ENCODE measurements around the gene SIN3A.
"Not testable (repeated sequence)": the region's sequence is repeated elsewhere in the genome, so short reads cannot be mapped to it uniquely, and the experiment has no call there.

Gene SIN3A

DNA sequence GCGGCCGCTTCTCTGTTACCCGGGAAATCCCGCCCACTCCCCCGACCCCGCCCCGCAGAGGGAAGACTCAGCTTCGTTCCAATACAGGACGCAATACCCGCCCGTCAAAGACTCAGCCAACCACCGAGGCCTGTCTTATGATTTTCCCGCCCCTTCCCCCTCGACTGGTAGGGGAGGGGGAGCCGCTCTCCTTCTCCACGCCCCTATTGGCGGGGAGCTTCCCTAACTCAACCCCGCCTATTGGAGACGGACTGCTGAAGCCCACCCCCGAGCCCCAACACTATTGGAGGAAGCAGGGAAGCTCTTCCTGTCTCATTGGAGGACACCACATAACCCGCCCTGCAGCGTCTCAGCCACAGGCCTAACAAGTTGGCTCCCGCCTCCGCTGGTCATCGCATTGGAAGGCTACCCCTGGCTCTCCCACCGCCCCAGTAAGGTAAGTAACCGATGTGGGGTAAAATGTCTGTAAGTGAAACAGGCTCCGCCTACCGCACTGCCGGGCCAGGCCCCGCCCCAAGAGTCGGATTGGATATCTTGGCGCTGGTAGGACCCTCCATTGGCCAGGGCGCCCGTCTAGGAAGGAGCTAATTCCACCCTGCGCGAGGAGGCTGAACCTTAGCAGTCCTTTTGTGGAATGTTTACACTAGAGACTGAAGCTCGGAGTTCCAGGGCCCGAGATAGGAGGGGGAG, at the start of gene SIN3A:
SIN3A (minus strand) TSS at position 17 of the 690 bp plus-strand sequence. CDS start 21,315 bp downstream, outside the sequence.
- DNase-seq: peak; percentile 100

DNA sequence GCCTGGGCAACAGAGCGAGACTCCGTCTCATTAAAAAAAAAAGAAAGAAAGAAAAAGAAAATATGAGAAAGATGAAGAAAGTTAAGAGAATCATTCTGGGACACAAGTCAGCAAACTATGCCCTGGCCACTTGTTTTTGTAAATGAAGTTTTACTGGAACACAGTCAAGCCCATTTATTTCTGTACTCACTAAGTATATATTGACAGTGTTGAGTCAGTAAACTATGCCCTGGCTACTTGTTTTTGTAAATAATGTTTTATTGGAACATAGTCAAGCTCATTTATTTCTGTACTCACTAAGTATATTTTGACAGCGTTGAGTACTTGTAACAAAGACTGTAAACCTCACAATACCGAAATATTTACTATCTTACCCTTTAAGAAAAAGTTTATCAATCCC, 42.2 kb upstream of the SIN3A start:
- no peak for DNase-seq

DNA sequence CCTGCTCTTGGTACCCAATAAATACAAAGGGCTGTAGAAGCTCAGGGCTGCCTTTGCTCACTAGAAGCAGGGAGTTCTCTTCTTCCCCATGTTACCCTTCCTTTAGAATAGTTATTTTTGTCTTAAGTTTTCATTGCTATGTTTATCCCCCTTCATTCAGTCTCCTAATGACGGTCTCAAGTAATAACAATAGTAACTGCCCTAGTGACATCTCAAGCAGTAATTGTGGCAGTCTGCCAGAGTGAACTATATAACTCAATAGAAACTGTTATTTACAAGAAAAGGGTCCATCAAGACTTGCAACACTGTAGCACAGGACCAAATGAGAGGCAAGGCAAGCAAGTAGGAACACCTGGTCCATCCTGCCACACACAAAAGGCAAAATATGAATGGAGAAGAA, 32.5 kb upstream of the SIN3A start:
- no peak for DNase-seq

DNA sequence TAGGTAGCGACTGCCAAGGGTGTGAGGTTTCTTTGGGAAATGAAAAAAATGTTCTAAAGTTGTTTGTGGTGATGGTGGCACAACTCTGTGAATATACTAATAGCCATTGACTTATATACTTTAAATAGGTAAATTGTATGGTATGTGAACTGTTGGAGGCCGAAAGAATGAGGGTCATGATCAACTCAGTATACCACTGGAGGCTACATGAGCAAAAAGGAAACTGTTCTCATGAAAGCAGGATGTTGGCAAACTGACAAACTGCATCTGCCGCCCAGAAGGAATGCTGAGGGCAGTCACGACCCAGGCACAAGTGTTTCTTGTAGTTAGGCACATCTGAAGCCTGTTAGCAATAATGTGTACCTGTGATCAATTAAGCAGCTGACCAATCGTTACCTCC, 32.1 kb upstream of the SIN3A start:
- DNase-seq: not testable (repeated sequence)

DNA sequence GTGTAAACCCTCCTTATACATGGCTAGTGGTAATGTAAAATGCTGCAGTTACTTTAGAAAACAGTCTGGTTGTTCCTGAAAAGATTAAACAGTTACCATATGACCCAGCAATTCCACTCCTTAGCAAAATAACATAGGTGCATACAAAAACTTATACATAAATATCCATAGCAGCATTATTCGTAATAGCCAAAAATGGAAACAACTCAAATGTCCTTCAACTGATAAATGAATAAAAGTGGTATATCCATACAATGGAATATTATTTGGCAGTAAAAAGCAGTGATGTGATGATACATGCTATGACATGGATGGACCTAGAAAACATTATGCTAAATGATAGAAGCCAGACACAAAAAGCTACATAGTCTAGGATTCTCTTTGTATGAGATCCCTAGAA, 31.6 kb upstream of the SIN3A start:
- no peak for DNase-seq

DNA sequence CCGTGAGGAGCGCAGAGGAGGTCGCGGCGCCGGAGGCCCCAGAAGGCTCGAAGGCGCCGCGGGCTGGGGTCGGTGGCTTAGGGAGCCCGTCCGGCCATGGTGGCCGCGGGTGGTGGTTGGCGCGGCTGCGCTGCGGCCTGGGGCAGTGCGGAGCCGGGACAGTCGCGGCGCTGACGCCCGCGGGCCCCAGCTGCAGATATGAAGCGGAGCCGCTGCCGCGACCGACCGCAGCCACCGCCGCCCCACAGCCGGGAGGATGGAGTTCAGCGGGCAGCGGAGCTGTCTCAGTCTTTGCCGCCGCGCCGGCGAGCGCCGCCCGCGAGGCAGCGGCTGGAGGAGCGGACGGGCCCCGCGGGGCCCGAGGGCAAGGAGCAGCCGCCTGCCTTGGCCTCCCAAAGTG, 29.0 kb upstream of the SIN3A start:
- DNase-seq: not testable (repeated sequence)

DNA sequence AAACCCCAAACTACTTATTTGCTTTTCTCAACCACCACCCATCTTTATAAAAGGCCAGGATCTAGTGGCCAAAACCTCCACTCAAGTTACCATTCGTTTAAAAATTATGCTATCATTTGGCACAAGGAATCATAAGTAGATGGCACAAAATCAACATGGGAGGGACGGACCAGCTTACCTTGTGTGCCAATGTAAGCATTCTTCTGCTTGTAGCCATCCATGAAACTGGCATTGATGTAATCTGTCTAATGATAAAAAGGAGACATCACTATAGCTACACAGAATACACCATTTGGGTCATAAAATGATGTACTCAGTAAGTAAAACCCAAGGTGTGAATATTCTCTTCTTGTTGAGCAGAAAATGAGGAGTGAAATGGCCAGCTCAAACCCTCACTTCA, 28.2 kb upstream of the SIN3A start:
- no peak for DNase-seq

DNA sequence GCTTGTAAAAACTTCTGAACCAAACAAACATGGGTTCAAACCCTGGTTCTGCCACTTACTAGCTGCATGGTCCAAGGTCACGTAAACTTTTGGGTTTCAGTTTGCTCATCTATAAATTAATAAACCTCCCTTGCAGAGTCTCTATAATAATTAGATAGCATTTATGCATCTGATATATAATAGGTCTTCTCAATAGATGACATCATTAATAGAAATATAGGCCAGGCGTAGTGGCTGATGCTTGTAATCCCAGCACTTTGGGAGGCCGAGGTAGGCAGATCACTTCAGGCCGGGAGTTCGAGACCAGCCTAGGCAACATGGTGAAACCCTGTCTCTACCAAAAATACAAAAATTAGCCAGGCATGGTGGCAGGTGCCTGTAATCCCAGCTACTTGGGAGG, 25.6 kb upstream of the SIN3A start:
- not testable (repeated sequence) for DNase-seq

DNA sequence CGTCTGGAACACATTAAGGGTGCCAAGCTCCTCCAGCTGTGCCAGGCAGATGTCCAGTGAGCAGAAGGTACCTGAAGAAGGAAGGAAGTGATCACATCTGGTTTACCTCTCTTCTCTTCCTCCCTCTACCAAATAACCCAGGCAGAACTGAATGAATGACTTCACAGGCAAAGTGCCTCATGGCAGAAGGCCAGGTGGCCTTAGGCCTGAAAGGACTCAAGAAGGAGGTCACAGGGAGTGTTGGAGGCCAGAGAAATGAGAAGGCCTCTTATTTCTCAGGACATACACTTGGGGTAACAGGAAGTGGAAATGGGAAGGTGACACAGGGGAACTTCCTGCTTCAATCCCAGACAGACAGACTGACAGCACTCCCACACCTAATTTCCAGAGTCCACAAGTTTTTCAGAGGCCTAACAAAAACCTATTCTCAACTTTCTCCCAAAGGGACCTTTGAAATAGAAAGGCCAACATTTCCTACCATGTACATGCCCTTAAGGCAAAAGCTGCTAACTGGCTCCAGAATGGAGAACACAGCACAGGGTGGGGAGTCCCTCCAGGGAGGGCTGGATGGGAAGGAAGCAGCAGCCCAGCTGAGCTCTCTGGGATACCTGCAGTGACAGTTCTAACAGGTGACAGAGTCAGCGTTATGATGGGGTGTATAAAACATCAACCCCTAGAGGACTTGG, 17.6 kb upstream of the SIN3A start:
- no peak for DNase-seq

DNA sequence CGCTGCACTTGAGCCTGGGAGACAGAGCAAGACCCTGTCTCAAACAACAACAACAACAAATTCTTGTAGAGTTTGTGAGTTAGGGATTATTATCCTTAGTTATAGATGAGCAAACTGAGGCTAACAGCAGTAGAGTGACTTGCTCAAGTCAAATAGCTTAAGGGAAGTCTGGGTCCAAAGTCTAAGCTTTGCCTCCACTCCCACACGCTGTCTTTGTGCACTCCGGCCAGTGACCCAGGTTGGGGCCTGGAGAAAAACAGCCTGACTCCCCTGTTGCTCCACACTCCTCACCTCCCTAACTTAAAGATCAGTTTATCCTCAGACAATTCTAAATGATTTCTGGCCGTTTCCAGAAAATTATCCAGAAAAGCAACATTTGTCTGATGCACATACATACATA, 9.2 kb upstream of the SIN3A start:
- no peak for DNase-seq

DNA sequence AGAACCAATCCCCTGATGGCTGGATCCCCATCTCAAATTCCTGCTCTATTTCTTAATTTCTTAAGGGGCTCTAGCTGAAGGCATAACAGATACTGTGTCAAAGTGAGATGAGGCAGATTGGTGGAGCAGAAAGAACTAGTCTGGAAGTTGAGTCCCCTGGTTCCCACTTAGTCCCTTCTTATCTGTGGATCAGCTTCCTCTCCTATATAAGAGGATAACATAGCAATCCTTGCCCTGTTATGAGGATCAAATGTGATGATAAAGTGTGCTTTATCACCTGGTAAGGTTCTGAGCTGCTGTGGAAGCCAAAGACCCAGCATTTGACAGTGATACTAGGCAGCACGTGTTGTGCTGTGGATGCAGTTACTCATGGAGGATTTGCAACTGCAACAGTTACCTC, 8.1 kb upstream of the SIN3A start:
- no peak for DNase-seq

DNA sequence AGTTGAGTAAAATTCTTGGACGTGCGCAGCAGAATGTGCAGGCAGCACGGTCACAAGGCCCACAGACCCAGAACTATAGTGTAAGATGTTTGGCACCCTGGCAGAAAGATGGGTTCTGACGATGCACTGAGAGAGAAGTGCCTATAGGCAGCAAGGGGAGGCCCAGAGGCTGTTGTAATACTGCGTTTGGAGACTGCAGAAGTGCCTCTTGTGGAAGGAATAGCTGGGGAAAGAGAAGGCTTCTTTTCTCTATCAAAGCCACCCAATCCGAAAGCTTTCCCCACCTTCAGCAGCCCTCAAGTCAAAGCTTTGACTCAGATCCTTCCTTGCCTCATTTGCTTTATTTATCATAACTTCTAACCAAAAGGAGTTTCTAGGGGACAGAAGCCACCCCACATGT, 5.2 kb upstream of the SIN3A start:
- no peak for DNase-seq

DNA sequence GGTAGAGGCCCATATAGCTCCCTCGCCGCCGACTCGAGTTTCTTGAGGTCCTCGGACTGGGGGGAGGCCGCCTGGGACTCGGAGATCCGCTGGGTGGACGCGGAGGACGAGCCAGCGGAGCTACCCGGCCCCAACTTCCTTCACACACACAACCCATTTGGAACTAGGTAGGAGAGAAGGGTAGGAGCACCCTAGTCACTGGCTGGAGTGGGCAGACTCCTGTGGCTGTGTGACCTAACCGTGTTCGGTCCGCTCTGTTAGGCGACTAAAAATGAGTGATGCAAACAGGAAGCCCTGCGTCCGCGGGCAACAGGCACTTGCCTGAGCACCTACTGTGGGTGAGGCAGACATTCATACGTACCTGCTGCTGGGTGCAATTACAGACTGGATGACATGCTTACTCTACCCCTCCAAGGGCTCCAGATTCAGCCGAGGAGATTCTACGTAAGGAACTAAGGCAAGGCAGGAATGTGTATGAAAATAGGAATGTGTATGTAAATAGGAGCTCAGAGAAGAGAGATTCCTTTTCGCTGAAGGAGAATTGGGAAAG, 4.6 kb upstream of the SIN3A start:
- peak; percentile 44 for DNase-seq

DNA sequence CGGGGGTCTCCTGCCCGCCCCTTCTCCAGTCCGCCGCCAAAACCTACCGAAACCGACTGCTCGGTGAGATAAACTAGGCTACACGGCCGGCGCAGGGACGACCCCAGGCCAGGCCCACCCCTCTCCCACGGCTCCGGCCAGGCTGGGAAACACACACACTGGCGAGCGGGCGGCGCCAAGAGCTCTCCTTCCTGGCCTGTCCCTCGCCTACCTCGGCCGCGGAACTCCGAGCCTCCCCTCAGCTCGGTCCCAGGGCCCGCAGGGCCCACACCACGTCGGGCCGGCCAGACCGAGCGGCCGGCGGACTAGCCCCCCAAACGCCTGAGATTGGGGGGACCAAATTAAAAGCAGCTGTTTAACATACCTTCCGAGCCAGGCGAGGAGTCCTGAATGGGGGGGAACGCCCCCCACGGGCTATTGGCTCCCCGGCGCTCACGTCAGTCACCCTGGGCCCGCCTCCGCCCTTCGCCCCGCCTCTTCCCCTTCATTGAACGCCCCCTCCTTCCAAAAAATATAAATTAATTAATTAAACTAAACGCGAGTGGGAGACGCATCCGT, 4.0 kb upstream of the SIN3A start:
- DNase-seq: peak; percentile 49

DNA sequence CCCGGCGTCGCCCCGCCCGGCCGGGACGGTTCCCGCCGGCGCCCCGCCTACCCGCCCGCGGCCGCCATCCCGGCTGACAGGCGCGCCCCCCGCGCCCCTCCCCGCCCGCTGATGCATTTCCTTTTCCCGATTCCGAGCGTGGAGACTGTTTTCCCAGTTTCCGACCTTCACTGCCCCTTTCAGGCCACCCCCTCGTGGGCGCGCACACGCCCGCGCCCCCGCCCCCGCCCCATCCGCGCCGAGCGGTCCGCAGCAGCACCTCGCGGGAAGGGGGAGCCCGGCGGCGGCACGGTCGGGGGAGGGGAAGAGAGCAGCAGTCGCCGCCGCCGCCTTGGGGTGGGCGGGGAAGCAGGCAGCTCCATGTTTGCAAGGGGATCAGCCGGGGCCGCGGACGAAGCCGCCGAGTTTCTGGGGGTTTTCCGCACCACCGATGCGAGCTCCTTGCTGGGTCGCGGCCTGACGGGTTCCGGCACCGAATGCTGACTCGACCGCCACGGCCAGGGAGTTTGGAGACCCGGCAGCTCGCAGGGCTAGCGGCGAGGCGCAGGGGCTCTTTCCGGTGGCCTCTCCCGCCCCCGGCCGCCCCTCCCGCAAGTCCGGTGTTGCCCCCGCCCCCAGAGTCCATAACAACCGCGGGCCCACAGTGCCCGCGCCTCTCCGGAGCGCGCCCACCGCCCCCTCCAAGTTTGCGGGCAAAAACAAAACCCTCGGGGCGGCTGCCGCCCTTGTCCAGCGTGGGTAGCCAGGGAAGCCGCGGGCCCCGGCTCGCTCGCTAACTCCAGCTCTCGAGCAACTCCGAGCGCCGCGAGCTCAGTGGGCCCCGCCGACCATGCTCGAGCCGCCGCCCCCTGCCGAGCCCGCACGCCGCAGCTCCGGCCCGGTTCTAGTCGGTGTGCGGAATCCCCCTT, 3.2 kb upstream of the SIN3A start:
- peak; percentile 23 for DNase-seq

DNA sequence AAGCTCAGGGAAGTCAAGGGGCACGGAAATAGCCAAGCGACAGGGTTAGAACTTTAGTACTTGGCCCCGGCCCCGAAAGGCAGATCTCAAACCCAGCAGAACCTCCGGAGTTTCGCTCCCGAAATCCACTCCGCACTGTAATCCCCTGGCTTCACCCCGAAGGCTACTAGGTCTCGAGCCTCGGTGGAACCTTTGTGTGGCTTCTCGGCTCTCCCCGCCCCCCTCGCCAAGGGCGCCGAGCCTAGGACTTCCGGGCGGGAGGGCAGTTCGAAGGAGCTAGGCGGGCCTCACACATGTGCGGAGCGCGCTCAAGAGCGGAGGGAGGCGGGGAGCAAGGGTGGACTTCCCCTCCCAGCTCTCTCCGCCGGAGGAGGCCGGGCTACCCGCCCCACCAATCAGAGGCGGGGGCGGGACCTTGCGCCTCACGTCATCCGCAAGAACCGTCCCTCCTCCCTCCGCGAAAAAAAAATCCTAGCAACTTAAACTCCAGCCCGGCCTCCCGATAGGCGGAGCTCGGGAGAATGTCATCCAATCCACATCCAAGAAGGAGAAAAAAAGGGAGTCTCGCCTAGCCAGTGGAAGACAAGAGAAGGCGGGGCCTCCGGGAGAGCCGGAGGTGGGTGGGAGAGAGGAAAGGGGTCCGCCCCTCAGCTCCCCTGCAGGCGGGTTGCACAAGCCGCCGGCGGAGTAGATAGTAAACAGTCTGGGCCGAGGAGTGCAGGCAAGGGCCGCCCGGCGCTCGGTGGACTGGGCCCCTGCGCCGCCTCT, 2.4 kb upstream of the SIN3A start:
- peak; percentile 99 for DNase-seq

DNA sequence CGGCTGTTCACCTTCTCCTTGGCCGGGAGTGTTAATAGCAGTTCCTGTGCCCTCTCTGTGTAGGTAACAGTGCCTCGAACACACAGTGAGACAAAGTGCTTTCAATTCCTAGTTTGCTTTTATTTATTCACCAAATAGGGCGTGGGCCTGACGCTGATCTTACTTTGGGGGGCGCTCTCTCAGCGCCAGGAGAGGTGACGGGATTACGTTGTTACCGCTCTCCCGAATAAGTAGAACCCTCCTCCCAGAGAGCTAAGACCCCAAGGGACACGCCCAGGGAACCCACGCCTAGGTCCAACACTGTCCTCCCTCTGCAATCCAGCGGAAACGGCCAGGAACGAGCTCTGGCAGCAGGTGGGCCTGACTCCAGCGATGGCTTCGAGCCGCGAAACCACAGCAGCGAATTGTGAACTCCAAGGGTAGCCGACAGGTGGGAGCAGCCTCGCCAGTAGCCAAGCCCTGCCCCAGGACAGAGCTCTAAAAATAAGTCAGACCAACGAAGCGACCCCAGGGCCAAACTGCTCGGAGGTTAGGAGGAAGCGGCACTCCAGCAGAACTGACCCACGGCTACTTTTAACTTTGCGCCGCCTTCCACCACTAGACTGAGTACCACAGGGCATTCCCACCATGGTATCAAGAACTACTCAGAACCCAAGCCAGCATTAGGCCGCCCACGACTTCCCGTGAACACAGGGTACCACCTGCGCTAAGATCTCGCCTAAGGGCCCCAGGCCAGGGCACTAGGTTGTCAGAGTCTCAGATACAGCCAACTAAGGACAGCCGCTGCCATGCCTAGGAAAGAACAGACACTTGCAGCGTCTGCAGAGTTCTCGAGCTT, 1.6 kb upstream of the SIN3A start:
- DNase-seq: peak; percentile 34

DNA sequence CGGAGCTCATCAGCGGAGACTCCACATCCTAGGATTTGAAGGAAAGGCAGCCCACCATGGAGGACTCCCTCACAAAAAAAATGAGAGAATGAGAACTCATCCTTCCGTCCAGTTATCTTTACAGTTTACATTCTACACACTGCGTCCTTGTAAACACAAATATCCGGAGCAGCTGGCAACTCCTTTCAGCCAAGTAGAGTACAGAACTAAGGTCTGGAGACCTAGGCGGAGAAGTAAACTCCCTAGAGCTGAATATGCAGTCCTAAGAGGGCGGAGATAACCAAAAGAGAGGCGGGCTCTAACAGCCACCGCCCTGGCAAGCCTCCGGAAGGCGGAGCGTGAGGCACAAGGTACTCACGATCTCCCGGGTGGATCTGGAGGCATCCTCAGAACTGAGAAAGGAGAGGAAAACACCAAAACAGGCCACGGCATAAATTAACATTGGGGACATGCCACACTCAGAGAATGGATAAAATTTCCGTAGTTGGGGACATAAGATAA, 924 bp upstream of the SIN3A start:
- DNase-seq: peak; percentile 58

DNA sequence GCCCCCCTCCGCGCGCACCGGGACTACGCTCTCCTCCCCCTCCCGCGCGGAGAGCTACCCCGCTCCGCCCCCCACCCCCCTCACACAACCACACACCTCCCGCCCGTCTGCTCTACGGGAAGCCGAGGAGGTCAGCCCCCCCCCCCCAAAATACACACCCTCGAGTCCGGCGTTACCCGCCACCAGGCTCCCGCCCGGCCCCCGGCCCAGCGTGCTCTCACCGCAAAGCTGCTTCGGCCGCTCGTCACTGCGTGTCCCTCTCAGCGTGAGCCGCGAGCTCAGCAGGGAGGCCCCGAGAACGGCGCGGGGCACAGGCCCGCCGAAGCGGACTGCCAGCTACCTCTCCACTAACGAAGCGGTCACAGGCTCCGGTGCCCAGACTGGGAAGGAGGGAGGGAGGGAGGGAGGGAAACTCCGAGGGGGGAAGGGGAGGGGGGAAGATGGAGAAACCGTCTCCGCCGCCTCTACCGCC, 252 bp downstream of the SIN3A start:
- no peak for DNase-seq

DNA sequence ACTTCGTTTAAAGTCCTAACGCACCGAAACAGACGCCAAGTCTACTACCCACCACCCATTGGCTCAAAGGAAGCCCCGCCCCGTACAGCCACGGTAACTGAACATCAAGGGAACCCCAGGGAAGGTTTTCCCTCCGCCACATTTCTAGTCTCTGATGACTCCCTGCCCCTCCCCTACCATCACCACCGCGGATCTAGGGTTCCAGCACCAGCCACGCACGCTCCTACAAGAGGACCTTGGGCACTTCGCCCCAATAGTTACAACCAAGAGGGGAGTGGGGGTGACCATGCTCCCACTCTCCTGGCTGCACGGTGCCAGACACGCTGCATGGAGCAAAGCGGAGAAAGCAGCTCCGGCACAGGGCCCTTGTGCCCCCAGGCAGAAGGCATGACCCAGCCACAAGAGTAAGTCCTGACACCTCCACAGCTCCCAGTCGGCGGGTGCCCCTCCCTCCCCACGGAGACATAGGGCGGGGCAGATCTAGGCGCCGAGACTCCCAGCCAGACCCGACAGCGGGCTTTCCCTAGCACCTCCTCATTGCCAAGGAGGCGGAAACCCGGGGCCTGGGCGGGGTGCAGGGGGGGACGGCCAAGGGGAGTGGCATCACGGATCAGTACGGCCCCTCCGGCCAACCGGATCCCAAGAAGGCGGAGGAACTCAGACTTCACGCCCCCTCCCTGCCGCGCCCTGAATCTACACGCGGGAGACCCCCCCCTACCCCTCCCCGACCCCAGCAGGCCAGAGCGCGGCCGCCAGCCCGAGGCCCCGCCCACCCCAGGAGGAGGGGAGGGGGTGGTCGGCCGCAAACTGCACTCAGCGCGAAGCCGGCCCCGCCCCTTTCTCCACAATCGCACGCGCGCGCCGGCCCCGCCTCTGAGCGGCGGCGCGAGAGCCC, 936 bp downstream of the SIN3A start:
- peak; percentile 96 for DNase-seq

Data from GDM1 (cell line).